GM06990 (cell line): ENCODE data around the gene RIT2.

Experiments used
- DNase-seq: peaks from one replicate; pipeline ENCODE4 v3.0.0-alpha.2; 2011; ENCODE audit not compliant: insufficient read length; ENCODE audit errors: extremely low read depth
- H3K27me3 ChIP-seq: replicated peaks from 2 replicates; pipeline ENCODE4 v1.6.0; 2011; ENCODE audit warnings: low read length; ENCODE audit not compliant: control insufficient read depth, insufficient read depth
- H3K36me3 ChIP-seq: 2 replicates; pipeline ENCODE4 v1.5.1; 2011; ENCODE audit warnings: low read length; ENCODE audit not compliant: control insufficient read depth, insufficient read depth
- H3K4me3 ChIP-seq: replicated peaks from 2 replicates; pipeline ENCODE4 v1.5.1; 2011; ENCODE audit warnings: low read depth, mild to moderate bottlenecking, control low read depth, low read length
- CTCF ChIP-seq: IDR thresholded peaks from 2 replicates; pipeline ENCODE4 v1.5.1; 2011; ENCODE audit warnings: low read length, control low read depth, mild to moderate bottlenecking, inconsistent platforms; ENCODE audit not compliant: insufficient read depth, poor library complexity, severe bottlenecking

RIT2 gene

GRCh38 chr18:42760290-42760689, 355.2 kb downstream of the RIT2 start:
- Histone ChIP-seq H3K27me3 (no peaks in the 10 kb centered on the region), H3K36me3 (no peaks in the 10 kb centered on the region), H3K4me3 (no peak overlapping the region)
- DNase-seq, result no peak
- no peak for TF ChIP-seq CTCF

GRCh38 chr18:42758852-42759251, 356.6 kb downstream of the RIT2 start:
- DNase-seq, result no peak
- no peaks in the 10 kb centered on the region for H3K27me3 ChIP-seq
- H3K4me3 ChIP-seq, result no peak overlapping the region
- TF ChIP-seq CTCF, result no peak
- no peaks in the 10 kb centered on the region for H3K36me3 ChIP-seq

GRCh38 chr18:42756214-42756613, 359.3 kb downstream of the RIT2 start:
- no peak for DNase-seq
- H3K36me3 ChIP-seq, result no peaks in the 10 kb centered on the region
- H3K4me3 ChIP-seq, result no peak overlapping the region
- H3K27me3 ChIP-seq, result no peaks in the 10 kb centered on the region
- no peak for TF ChIP-seq CTCF

- DNase-seq, result no peak
- TF ChIP-seq CTCF, result no peak
- H3K36me3 ChIP-seq, result no peaks in the 10 kb centered on the region
- H3K27me3 ChIP-seq, result no peaks in the 10 kb centered on the region
- H3K4me3 ChIP-seq, result no peak overlapping the region
These were observed 362.6 kb downstream of the RIT2 start for GRCh38 chr18:42752916-42753315.

GRCh38 chr18:42746794-42747193, 368.7 kb downstream of the RIT2 start:
- H3K36me3 ChIP-seq, result no peaks in the 10 kb centered on the region
- H3K27me3 ChIP-seq, result no peaks in the 10 kb centered on the region
- no peak for TF ChIP-seq CTCF
- no peak overlapping the region for H3K4me3 ChIP-seq
- DNase-seq, result no peak

- H3K27me3 ChIP-seq, result no peaks in the 10 kb centered on the region
- no peak for TF ChIP-seq CTCF
- no peaks in the 10 kb centered on the region for H3K36me3 ChIP-seq
- no peak overlapping the region for H3K4me3 ChIP-seq
- DNase-seq, result no peak
These were observed 369.6 kb downstream of the RIT2 start for GRCh38 chr18:42745931-42746330.
